Tibial nerve (tissue), 4 donors: ENCODE results near the gene ZNF497. TPM values are rescaled to one million over a fixed set of nuclear protein-coding genes. Genes with fewer than 3 reads are reported as not detected.

ENCODE experiments used
- DNase-seq, 2 donors: peaks; one replicate each; pipeline ENCODE4 v3.0.0-alpha.2; 2019; ENCODE audit warnings: low spot score in 2 of 2
- H3K27ac ChIP-seq, 4 donors: fragments of 200-600 bp; sonication (generic) in 3 of 4; one replicate each; pipeline ENCODE4 v1.5.1; 2017 to 2019; ENCODE audit warnings: mild to moderate bottlenecking in 1 of 4
- H3K27me3 ChIP-seq, 2 donors: fragments of 200-600 bp; sonication (generic) in 1 of 2; one replicate each; pipeline versions ENCODE4 v1.5.1 to v1.6.0; 2017 to 2019
- H3K36me3 ChIP-seq, 3 donors: fragments of 200-600 bp; sonication (generic); one replicate each; pipeline ENCODE4 v1.5.1; 2018 to 2019
- H3K4me1 ChIP-seq, 4 donors: fragments of 200-600 bp; sonication (generic) in 3 of 4; one replicate each; pipeline ENCODE4 v1.5.1; 2017 to 2019
- H3K4me3 ChIP-seq, 4 donors: fragments of 200-600 bp; sonication (generic) in 3 of 4; one replicate each; pipeline ENCODE4 v1.5.1; 2017 to 2019; ENCODE audit warnings: mild to moderate bottlenecking in 1 of 4, moderate library complexity in 1 of 4
- H3K9me3 ChIP-seq, 4 donors: fragments of 200-600 bp; sonication (generic) in 3 of 4; one replicate each; pipeline ENCODE4 v1.5.1; 2017 to 2019
- EP300 ChIP-seq, 2 donors: sonication (generic); formaldehyde crosslinking; IDR thresholded peaks; one replicate each; pipeline ENCODE4 v1.6.1; 2017; ENCODE audit warnings: antibody characterized with exemption in 2 of 2, mild to moderate bottlenecking in 1 of 2
- POLR2A ChIP-seq, 2 donors: fragments of 450-650 bp; IDR thresholded peaks; one replicate each; pipeline ENCODE4 v1.6.1; 2017; ENCODE audit warnings: antibody characterized with exemption in 2 of 2, mild to moderate bottlenecking in 2 of 2, moderate library complexity in 2 of 2
- WGBS, 2 donors: methylation state at CpG; one replicate each; pipeline ENCODE4 v1.1.5; 2018; 5-methylcytosine and 5-hydroxymethylcytosine counted together
- total RNA-seq, 4 donors: library from RNA; depleted of rRNA; stranded (reverse); fragments of >200 nt; gene quantifications; one replicate each; pipeline ENCODE4 v1.1.0, GENCODE V29; 2016
- TF ChIP-seq, protein P1 (sequence below), 5 experiments: fragments of 200-600 bp in 3 of 5; fragments of 450-650 bp in 2 of 5; sonication (generic) in 3 of 5; IDR thresholded peaks; one replicate each; pipeline ENCODE4 v1.5.1; 2016 to 2019; ENCODE audit warnings: antibody characterized with exemption in 5 of 5, mild to moderate bottlenecking in 3 of 5, moderate library complexity in 2 of 5

ZNF497 gene
- total RNA-seq, 4 donors from 2014 or later: 2.9 to 6.5 (median 3.9) TPM

DNA sequence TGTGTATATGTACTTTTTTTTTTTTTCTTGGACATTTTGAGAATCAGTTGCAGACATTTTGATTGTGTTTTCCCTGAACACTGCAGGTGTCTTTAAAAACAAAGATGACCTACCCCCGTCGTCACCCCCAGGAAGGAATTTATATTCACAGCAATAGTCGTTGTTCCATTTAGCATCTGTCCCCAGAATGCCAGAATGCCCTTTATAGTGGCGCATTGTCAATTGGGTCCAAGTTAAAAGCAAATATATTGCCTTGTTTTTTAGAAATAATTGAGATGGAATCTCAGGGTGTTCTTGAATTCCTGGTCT, 31.1 kb upstream of the ZNF497 start:
- no peak for DNase-seq
- H3K36me3 ChIP-seq: peaks cover 0 to 75% (median 16%) of the 10 kb centered on the region in 3 donors
- H3K4me1 ChIP-seq: peaks cover 0 to 37% (median 2%) of the 10 kb centered on the region in 4 donors
- no peak overlapping the region for H3K4me3 ChIP-seq
- TF ChIP-seq EP300 (IDR thresholded peaks at IDR 0.05): no peak
- no peak for TF ChIP-seq POLR2A (IDR thresholded peaks at IDR 0.05)
- TF ChIP-seq, protein P1, sequence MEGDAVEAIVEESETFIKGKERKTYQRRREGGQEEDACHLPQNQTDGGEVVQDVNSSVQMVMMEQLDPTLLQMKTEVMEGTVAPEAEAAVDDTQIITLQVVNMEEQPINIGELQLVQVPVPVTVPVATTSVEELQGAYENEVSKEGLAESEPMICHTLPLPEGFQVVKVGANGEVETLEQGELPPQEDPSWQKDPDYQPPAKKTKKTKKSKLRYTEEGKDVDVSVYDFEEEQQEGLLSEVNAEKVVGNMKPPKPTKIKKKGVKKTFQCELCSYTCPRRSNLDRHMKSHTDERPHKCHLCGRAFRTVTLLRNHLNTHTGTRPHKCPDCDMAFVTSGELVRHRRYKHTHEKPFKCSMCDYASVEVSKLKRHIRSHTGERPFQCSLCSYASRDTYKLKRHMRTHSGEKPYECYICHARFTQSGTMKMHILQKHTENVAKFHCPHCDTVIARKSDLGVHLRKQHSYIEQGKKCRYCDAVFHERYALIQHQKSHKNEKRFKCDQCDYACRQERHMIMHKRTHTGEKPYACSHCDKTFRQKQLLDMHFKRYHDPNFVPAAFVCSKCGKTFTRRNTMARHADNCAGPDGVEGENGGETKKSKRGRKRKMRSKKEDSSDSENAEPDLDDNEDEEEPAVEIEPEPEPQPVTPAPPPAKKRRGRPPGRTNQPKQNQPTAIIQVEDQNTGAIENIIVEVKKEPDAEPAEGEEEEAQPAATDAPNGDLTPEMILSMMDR (IDR thresholded peaks at IDR 0.05): no peak
- H3K9me3 ChIP-seq: no peaks in the 10 kb centered on the region
- H3K27ac ChIP-seq: no peak overlapping the region
- WGBS, 2 donors: 83 to 85% methylated on average over 4 of the region's 4 CpGs
- peaks cover 0 to 25% of the 10 kb centered on the region in 2 donors for H3K27me3 ChIP-seq

DNA sequence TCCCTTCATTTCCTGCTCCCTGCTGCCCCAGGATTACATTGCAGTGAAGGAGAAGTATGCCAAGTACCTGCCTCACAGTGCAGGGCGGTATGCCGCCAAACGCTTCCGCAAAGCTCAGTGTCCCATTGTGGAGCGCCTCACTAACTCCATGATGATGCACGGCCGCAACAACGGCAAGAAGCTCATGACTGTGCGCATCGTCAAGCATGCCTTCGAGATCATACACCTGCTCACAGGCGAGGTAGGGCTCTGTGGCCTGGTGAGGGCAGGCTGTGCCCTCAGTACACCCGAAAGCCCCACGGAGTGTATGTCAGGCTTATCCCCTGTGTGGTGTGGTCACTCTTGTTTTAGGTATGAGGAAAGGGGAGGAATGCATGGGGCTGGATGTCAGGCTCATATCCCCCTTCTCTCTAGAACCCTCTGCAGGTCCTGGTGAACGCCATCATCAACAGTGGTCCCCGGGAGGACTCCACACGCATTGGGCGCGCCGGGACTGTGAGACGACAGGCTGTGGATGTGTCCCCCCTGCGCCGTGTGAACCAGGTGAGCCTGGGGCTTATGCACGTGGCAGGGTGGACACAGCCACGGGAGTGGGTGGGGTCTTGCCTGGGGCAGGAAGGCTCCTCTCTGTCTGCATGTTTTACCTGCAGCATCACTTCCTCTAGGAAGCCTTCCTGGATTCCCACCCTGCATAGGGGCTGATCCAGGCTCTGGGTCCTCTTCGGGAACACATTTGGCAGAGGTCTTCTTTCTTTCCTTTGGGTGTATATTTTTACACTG, 30.6 kb upstream of the ZNF497 start:
- no peak for DNase-seq
- Histone ChIP-seq H3K27me3 (peaks cover 0 to 23% of the 10 kb centered on the region in 2 donors), H3K36me3 (peaks cover 0 to 75% (median 16%) of the 10 kb centered on the region in 3 donors), H3K4me3 (no peak overlapping the region), H3K4me1 (peaks cover 0 to 42% (median 4%) of the 10 kb centered on the region in 4 donors), H3K27ac (no peak overlapping the region), H3K9me3 (no peaks in the 10 kb centered on the region)
- WGBS, 2 donors: 90 to 94% methylated on average over 24 to 26 of the region's 26 CpGs
- TF ChIP-seq, protein P1 (IDR thresholded peaks at IDR 0.05): no peak
- TF ChIP-seq EP300 (IDR thresholded peaks at IDR 0.05) (no peak), POLR2A (IDR thresholded peaks at IDR 0.05) (no peak)

DNA sequence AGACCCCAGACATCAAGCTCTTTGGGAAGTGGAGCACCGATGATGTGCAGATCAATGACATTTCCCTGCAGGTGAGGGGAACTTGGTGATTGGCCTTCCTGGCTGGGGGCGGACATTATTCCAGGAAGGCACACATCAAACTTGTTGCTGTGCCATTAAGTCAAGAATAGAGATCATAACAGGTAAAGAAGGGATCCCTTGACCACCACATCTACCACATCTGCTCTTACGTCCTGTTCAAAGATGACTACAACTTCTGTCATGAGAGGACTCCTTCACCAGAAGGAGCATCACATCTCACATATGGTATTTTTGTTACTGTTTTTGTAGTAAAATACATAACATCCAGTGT, 25.6 kb upstream of the ZNF497 start:
- TF ChIP-seq POLR2A (IDR thresholded peaks at IDR 0.05) (no peak), EP300 (IDR thresholded peaks at IDR 0.05) (no peak)
- TF ChIP-seq, protein P1 (IDR thresholded peaks at IDR 0.05): no peak
- peak overlapping the region; percentile 68 to 96 (median 82) for H3K4me3 ChIP-seq
- H3K36me3 ChIP-seq: peaks cover 0 to 51% (median 5%) of the 10 kb centered on the region in 3 donors
- H3K4me1 ChIP-seq: peaks cover 0 to 54% (median 22%) of the 10 kb centered on the region in 4 donors
- no peaks in the 10 kb centered on the region for H3K9me3 ChIP-seq
- H3K27me3 ChIP-seq: no peaks in the 10 kb centered on the region
- WGBS, 2 donors: 82 to 89% methylated on average over 3 of the region's 3 CpGs
- no peak for DNase-seq
- no peak overlapping the region for H3K27ac ChIP-seq

- Histone ChIP-seq H3K4me3 (peak overlapping the region; percentile 68 to 96 (median 82)), H3K9me3 (no peaks in the 10 kb centered on the region), H3K36me3 (peaks cover 0 to 45% (median 0%) of the 10 kb centered on the region in 3 donors), H3K27ac (peak overlapping the region; percentile 86 to 99 (median 96)), H3K27me3 (no peaks in the 10 kb centered on the region), H3K4me1 (peaks cover 0 to 59% (median 22%) of the 10 kb centered on the region in 4 donors)
- TF ChIP-seq POLR2A (IDR thresholded peaks at IDR 0.05) (no peak), EP300 (IDR thresholded peaks at IDR 0.05) (no peak)
- TF ChIP-seq, protein P1 (IDR thresholded peaks at IDR 0.05): no peak
- no peak for DNase-seq
- 5 to 8% methylated on average over 37 to 39 of the region's 39 CpGs for WGBS, 2 donors
Measured at GRCh38 chr19:58387338-58388174, 25.0 kb upstream of the ZNF497 start.
